Activated CD4-positive, alpha-beta T cell treated with anti-CD3 and anti-CD28 coated beads, Interleukin-2, amount 50 U/mL, for 4 hours (primary cell): ENCODE measurements around the gene PTCSC3.

Experiments
- DNase-seq, 2 experiments: peaks; one replicate each; pipeline ENCODE4 v3.0.0-alpha.2; 2020

The PTCSC3 gene

DNA sequence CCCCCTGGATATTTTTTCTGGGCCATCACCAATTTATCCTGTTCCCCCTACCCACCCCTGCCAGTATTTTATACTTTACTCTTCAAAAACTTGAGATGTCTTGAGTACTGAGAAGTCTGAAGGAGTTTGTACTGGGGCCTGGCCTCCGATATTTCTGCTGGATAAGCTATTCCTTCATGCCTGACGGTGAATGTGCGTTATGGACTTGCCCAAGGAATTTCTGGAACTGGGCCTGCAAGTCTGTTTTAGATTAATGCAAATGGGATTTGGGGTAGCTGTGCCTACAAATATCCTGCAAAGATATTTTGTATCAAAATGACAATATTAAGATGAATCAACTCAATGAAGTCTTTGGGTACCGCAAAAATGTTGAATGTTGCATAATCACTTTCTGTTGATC, at the start of gene PTCSC3:
TSS of gene PTCSC3 (minus strand) at position 199 of the 400 bp plus-strand sequence.
- no peak for DNase-seq

DNA sequence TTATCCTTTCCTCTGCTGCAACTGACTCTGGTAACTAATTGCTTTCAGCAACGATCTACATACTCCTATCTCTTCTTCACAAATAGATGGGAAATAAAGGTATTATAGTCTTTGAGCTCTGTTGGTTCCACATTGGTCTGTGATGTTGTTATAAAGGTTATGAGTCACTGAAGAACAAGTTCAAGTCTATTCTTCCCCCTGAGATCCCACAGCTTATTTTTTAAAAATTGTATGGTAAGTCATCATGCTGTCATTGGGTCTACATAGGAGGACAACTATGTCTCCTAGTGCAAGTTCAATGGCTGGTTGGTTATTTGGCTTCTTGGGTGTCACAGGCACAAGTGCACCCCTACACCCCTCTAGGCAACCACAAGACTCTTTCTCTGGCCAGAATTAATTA, 49.6 kb upstream of the PTCSC3 start:
- no peak for DNase-seq

DNA sequence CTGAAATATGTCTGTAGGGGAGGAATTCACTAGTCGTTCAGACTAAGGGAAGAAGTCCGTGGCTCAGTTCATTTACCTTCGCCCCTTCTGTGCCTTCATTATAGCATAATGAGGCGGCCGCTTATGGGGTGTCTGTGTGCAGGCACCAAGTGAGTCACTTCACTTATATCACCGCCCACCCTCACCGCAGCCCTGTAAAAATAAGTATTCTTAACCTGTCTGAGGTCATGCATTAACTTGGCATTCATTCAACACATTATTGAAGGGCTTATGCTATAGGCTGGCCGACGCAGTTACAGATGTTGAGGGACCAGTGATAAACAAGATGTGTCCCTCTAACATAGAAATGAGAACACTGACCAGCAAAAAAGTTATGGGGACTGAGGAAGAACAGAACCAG, 47.7 kb upstream of the PTCSC3 start:
- no peak for DNase-seq

DNA sequence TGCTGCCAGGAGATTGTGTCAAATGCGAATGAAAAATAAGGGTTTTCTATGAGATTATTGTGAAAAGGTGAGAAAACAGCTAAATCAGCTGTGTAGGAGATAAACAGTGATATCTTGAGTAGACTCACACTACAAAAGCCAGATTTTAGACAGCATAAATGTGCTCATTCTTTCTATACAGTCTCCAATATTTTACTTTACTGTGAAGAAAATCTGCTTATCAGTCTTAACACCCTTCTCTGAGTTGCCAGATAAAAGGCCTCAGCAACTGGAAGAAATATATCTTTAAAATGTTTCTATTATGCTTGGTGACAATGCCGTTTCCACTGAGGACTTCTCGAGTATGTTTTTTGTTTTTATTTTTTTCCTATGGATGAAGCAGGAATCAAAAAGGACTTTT, 47.0 kb upstream of the PTCSC3 start:
- DNase-seq = no peak

DNA sequence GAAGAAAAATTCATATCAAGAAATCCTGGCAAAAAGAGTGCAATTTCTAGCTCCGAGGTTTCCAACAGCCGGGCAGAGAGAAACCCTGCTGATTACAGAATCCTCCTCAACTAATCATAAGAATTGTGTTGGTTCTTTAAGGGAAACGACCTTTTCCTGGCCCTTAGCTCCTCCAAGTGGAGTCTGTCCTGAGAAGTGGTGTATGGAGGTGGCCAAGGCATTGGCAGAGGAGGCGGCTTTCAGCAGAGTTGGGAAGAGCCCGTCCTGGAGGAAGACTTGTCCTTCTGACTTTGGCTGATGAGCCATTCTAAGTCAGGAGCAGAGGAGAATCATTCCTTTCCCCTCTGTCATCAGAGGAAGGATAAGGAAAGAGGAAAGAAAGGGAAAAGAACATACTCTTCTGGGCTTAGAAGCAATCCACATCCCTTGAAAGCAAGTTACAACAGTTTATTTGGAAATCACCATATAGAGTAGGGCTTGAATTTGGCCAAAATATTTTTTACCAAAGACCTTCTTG, 46.5 kb upstream of the PTCSC3 start:
- DNase-seq = no peak

DNA sequence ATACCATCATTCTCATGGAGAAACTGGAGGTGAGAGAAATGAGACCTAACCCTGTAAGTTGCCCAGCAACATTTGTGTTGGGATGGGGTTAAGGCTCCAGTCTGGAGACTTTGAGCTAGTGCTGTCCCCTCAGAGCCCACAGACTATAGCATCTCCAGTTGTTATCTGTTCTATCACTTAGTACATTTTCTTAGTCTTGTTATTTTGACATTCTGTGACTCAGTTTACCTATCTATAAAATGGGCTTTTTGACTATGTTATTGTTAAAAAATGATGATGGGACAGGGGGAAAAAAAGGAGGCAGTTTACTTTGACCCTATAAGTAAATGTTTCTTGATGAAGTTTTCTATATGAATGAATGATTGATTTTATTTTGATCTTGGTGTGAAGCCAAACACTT, 45.8 kb upstream of the PTCSC3 start:
- DNase-seq = no peak

DNA sequence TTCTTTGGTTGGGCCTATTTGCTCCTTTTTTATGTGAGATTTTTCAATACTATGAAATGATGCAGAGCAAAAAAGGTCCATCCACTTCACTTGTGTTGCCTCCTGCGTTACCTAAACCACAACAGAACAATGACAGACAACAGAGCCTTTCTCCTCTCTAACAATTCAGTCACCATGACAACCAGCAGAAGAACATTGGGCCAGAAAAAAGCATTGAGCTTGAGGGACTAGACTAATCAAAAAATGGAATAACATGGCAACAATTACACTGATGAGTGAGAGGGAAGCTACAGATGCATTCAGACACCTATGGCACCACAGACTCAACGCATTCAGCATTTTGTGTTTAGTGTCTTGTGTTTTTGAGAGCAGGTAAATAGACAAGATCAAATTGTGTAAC, 44.6 kb upstream of the PTCSC3 start:
- DNase-seq = no peak

DNA sequence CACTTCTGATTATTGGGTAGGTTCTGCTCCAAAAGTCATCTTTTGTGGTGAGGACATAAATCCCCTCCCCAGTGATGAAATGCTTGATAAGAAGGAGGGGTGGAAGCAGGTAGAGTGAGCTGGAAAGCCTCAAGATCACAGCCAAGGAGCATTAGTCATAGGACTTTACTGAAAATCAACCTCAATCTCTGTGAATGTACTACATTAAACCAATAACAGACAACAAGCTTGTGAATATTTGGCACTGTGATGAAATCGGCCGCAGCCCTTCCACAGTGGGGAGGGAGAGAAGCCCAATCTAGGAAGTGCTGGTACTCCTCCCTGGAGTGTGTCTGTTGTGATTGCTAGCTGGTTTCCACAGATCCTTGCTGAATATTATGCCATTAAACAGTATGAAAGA, 41.2 kb upstream of the PTCSC3 start:
- DNase-seq = no peak

DNA sequence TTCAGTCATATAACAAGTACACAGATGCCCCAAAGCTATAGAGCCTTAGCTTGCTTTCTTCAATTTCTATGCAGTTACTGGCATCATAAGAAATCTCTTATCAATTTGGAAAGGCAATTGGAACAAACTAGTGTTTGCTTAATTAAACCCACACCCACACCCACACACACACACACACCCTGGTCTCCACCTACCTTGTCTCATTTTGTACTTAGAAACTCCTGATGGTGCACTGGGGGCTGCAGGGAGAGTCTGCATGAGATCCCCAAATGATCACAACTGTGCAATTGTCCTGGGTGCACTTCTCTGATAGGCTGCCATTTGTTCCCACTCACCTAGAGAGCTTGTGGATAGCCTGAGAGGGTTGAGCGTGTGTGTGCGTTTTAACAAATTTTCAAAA, 40.5 kb upstream of the PTCSC3 start:
- no peak for DNase-seq

DNA sequence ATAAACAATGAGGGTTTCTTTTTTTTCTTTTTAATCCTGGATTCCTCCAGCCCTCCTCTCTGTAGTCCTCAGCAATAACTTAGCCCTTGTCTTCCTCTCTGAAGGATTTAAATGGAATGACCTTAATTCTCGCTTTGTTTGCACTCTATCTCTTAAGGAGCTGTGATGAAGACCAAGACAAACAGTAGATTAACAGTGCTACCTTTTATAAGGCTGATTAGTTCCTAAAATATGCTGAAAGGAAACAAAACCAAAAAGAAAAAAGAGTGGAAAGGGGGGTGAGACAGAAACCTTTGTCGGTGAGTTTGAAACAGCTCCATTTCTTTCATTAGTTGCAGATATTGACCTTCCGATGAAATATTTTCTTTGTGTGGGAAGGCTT, 38.7 kb upstream of the PTCSC3 start:
- DNase-seq = no peak

DNA sequence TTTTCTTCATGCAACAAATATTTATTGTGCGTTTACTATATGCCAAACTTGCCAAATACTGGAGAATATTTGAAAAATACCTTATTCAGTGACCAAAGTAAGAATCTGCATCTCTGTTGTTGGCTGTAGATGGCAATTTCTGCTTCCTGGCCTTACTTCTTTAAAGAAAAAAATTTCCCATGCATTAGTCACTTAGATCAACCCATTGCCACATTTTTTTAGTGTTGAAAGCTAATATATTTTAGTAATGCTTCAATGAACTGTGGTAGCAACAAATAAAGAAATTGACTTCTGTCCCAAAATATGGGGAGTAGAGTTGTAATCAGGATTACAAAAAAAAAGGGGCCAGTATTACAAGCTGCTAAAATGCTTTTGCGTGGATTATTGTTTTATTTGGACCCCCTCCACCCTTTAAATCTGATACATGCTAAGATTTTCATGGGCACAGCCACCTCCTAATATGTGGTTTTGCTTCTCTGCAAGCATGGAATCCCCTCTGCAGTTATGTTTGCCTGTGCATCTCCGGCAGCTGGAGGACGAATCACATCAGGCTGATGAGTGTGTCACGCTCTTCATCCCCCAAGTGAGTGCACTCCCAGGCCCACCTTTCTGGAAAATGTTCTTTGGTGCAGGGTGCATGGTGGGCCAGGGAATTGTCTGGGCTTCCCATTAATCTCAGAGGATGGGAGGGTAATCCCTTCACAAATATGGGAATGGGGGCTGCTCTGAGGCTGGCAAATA, 38.1 kb upstream of the PTCSC3 start:
- no peak for DNase-seq

DNA sequence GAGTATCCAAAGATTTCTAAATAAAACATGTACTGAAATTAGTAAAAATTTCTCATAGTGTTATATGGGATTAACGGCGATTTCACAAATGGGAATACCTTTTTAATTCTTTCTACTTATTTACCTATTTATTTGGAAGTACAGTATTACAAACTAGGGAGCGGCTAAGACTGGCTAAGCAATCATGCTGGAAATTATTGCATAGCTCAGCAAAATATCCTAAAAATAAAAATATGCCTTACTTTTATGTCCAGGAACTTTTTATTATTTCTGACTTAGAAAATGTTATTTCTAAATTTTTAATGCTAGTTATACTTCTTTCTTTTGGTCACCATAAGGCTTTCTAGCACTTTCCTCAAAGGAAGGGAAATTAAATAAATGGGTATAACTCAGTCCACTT, 36.5 kb upstream of the PTCSC3 start:
- DNase-seq = no peak

DNA sequence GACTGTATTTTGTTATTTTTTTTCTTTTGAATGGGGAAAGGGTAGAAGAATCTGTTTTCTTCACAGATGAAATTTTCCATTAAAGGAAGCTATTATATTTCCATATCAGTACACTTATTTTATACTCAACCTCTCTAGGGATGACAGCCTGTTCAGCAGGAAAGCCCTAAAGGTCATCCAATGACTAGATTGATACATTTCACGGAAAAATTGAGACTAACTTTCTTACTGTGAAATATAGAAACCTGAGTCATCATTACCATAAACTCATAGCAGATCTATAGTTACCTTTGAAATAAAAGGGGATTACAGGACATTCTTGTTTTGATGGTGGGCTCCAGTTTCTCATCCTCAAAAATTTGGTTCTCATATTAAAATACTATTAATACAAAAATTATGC, 36.1 kb upstream of the PTCSC3 start:
- DNase-seq = no peak

DNA sequence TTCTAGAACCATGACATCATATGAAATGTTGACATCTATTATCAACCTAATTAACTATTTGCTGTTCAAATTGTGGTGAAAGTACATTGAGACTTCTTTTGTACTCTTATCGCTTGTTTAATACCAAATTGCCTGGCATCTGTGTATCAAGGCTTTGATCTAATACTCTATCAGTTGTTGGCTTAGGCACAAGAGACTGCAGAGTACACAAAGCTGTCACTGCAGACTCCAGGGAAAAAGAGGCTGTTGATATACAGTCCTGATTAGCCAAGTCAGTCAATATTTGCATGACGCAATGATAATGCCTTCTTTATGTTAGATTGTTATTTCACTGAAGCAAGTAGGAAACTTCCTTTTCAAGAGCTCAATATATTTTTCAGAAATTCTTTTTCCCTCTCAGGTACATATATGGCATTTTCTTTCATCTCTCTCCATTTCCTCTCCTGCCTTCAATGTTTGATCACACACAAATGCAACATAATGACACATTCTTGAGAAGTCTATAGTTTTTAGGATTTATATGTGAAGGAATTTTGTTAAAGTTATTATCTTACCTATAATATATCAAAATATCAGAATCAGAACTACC, 32.3 kb upstream of the PTCSC3 start:
- no peak for DNase-seq

DNA sequence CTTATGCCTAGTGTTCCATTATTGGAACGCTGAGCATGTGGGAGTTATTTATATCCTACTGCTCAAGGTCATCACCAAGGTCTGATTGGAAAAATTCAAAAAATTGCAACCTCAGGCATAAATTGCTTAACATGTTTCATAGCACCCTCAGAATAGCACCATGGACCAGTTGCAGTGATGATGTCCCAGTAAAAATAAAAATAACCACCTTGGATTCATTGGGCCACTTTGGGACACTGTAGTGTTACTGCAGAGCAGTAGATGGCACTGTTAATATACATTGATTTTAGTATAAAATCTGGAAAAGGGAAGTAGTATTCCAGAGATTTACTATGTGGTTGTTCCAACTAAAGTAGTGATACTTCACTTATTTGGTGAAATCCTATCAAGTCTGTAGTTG, 31.0 kb upstream of the PTCSC3 start:
- DNase-seq = no peak

DNA sequence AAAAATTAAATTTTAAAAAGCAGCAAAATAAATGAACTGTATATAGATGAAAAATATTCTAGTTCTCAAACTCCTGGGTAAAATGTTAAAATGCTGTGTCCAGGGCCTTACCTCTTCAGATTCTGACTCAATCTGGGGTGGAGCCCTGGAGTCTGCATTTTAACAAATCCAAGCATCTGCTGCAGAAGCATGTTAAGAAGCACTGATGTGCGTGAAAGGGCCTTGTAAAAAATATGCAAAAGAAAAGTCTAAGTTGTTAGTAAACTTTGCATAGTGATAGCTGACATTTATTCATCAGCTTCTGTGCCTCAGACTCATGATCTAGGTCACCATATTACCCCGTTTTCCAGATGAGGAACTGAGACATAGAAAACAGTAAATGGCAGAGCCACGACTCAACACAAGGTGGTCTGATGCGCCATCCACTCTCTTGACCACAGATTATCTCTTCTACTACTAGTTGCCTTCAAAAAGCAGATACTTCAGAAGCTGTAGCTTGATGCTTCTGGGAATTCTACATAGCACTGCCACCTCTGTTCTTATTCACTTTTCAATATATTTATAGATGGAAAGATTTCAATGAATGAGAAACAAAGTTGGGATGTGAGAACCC, 28.0 kb upstream of the PTCSC3 start:
- DNase-seq = no peak

DNA sequence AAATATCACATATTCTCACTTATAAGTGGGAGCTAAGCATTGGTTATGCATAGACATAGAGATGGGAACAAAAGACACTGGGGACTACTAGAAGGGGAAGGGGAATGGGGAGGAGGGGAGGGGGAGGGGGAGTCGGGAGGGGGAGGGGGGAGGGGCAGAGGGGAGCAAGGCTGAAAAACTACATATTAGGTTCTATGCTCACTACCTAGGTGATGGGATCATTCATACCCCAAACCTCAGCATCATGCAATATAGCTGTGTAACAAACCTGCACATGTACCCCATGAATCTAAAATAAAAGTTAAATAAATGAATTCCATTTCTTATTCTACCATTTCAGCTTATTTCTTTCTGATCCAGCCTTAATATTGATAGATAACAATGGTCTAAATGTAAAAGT, 21.9 kb upstream of the PTCSC3 start:
- no peak for DNase-seq

DNA sequence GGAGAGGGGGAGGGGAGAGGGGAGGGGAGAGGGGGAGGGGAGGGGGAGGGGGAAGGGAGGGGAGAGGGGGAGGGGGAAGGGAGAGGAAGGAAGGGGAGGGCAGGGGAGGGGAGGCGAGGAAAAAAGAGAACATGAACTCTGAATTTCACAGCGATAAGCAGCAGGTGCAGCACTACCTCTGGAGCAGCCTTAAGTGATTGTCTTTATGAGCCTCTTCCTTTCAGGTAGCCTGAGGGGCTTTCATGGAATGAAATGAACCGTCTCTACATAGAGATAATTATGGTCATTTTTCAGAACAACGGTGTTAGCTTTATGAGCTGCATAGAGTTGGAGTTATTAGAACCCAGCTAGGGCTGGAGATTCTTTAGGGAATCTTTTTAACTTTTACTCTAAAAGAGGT, 18.1 kb upstream of the PTCSC3 start:
- no peak for DNase-seq

DNA sequence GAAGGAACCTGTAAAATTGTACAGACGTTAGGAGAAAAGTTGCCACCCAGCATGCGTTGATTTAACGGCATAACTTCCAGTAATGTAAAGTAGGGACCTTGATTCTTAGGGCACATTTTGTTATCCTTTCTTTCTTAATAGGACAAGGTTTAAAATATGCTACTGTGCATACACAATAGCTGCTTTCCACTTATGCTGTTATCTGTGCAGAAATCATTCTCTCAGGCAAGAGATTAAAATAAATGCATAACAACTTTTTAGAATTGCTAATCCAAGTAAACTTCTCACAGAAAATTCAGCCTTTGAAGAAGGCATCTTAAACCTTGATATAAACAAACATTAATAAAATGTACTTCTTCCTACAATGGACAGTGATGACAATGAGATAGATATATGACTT, 16.0 kb upstream of the PTCSC3 start:
- no peak for DNase-seq

DNA sequence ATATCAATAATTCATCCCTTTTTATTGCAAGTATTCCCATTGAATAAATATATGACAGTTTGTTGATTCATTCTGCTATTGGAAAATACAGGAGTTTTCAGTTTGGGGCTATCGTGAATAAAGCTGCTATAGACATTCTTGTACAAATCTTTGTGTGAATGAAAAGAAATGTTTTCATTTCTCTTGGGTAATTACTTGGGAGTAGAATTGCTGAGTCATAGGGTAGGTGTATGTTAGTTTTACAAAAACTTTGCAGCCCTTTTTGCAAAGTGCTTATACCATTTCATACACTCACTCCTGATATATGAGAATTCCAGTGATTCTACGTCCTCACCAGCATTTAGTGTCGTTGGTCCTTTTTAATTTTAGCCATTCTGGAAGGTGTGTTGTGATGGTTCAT, 6.9 kb upstream of the PTCSC3 start:
- DNase-seq = no peak

DNA sequence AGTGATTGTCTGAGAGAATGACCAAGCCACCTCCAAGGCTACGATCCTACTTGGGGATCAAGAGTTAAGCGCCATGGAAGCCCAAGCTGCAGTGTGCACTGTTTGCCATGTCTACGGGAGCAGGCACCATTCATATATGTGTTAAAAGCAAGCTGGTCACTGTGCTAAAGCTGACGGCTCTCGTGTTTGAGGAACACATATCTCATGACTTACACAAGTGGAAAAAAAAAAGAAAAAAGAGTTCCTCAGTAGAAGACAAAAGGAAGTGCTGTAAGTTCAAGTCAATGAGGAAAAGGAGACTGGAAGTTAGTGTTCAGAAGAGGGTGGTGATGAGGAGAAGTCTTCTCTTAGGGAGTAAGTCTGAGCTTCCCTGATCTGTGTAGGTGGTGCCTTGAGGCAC, 4.9 kb upstream of the PTCSC3 start:
- no peak for DNase-seq

DNA sequence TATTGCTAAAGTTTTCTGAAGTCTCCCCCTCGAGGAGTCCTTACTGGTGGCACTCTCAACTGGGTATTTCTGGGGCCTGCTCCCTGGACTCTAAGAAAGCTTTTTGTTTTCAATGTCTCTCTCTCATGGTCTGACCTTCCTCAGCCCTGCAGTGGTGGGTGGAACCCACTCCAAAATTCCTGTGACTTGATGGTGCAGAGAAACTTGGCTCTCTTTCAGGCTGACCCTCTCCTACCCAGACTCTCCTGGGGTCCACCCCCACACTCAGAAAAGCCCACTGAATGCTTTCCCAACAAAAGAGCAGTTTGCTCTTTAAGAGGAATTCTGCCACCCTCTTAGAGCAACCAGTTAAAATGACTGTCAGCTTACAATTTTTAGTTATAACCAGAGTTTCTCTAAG, 967 bp upstream of the PTCSC3 start:
- DNase-seq = no peak

DNA sequence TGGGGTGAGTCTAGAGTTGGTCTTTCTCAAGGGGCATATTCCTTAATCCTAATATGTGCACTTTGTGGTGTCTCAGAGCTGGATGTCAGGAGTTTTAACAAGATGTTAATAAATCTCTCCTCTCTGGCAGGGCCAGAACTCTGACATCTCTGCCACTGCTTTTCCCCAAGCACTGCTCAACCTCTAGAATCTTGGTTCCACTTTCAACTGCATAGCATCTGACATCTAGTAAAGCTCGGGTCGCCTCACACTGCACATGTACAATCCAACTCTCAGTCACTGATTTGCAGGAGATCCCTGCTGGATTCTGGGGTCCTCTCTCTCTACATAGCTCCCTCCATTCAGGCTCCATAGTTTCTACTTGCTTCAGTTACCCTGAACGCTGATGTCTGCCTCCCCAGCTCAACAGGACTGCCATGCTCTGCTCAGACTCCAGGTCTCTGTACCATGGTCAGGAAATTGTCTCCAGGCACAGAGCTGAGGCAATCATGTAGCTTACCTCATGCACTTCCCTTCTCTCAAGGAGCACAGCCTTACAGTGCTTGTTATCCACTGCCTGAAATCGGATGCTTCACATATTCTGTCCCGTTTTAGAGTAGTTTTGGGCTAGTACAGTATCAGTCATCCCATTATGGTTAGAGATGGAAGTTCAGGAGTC, 1.6 kb downstream of the PTCSC3 start:
- DNase-seq = no peak

DNA sequence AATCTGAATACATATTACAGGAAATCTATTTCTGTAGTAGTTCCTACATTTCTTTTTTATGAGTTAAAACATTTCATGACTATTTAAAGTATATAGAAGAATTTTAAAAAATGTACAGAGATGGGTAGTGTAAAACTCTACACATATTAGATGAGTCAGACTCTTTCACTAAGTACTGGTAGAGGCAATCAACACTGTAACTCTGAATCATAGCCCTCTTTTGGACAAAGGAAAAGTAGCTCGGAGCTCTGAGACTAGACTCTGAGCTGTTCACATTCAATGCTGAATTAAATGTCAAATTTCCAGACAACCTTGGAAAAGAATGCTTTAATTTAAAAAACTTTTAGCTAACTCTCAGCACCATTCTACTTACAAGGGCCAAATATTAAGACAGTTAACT, 3.4 kb downstream of the PTCSC3 start:
- no peak for DNase-seq
